Measurements from ENCODE around the gene OSBPL8.

DNA sequence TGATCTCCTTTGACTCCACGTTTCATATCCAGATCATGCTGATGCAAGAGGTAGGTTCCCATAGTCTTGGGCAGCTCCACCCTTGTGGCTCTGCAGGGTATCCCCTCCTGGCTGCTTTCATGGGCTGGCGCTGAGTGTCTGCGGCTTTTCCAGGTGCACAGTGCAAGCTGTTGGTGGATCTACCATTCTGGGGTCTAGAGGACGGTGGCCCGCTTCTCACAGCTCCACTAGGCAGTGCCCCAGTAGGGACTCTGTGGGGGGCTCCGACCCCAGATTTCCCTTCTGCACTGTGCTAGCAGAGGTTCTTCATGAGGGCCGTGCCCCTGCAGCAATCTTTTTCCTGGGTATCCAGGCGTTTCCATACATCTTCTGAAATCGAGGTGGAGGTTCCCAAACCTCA, 199.3 kb downstream of the OSBPL8 start:
- TF ChIP-seq POLR2A (IDR thresholded peaks at IDR 0.05; ENCODE audit: low read length) = no peak
- TF ChIP-seq GATA1 (IDR thresholded peaks at IDR 0.05; ENCODE audit: low read depth, low read length) = no peak
